Left renal cortex interstitium (tissue), 4 donors: ENCODE measurements around the gene INO80D. TPM values are rescaled to one million over a fixed set of nuclear protein-coding genes. Genes with fewer than 3 reads are reported as not detected.
"Not testable (repeated sequence)": the region's sequence is repeated elsewhere in the genome, so short reads cannot be mapped to it uniquely, and the experiment has no call there.

Experiments used
- DNase-seq, 4 donors: peaks; one replicate each; pipeline ENCODE4 v3.0.0-alpha.2; 2013; ENCODE audit warnings: low read depth in 4 of 4, low spot score in 2 of 4, missing footprints in 1 of 4
- polyA plus RNA-seq, 4 donors: library from polyadenylated mRNA; unstranded; fragments of 120-200 nt; gene quantifications; one replicate each; pipeline ENCODE4 v1.2.1, GENCODE V29; 2013; ENCODE audit not compliant: insufficient read length in 4 of 4

Gene INO80D
- polyA plus RNA-seq, 4 donors, result 7.8 to 13.0 (median 9.3) TPM

DNA sequence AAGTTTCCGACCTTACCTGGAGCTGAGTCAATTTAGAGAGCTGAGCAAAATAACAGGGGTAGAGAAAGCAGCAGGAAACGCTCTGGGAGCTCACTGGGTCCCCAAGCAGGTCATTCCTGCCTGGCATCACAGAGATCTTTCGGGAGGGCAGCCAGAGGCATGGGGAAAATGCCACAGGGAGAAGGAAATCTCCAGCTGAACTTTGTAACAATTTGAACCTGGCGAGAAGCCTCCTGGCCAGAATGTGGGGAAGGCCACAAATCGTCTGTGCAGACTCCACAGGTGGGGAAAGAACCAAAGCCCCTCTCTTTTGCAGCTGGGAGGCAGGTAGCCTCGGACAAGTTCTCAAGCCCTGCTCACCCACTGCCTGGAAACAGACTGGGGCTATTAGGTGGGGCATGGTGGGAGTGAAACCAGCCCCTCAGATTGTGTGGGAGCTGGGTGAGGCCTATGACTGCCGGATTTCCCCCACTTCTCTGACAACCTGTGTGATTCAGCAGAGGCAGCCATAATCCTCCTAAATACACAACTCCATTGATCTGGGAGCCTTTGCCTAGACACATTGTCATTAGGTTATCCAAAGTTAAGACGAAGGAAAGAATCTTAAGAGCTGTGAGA is 53.9 kb downstream of the INO80D start:
- DNase-seq, result no peak

GRCh38 chr2:206031162-206031784 is 54.7 kb downstream of the INO80D start:
- no peak for DNase-seq

- no peak for DNase-seq
Measured at GRCh38 chr2:206028101-206028500, 57.9 kb downstream of the INO80D start.

- no peak for DNase-seq
Measured at GRCh38 chr2:206023183-206023582, 62.8 kb downstream of the INO80D start.

DNA sequence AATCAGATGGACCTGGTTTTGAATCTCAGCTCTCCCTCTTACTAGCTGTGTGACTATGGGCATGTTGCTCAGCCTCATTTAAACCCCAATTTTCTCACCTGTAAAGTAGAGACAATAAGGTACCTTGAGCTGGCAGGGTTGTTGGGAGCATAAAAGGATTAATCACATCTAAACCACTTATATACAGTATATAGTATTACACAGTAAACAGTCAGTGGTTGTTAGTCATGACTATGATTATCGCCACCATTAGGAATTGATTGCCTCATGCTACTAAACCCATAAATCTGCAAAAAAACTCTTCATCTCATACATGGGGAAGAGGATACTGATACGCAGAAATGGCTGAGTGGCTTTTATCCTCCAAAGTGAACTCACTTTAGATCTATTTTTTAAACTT is 65.8 kb downstream of the INO80D start:
- DNase-seq, result no peak

GRCh38 chr2:206015746-206016145 is 70.2 kb downstream of the INO80D start:
- DNase-seq, result not testable (repeated sequence)

GRCh38 chr2:206011795-206012194 is 74.2 kb downstream of the INO80D start:
- DNase-seq, result no peak

DNA sequence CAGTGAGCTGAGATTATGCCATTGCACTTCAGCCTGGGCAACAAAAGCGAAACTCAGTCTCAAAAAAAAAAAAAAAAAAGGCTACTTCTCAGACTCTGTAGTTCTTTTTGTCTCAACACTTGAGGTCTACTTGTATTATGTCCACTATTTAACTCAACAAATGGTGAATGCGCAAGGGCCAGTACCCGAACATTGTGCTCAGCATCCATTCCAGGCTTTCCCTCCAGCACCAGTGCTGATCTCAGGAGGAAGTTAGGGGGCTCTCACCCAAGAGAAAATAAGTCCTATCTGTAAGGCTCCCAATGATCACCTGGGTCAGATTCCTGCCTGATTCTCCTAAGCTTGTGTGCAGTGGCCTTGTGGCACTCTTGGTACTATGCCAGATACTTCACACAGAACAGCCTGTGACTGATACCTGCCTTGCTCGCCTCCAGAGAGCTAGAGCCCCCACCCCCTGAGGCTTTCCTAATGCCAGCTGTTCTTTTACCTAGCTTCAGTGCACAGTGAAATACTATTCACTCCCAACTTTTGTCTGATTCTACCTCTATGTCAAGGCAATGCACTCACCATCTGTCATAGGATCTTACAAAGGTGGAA is 74.9 kb downstream of the INO80D start:
- DNase-seq, result no peak

- DNase-seq, result no peak
Measured at GRCh38 chr2:206004004-206004693, 81.8 kb downstream of the INO80D start.

DNA sequence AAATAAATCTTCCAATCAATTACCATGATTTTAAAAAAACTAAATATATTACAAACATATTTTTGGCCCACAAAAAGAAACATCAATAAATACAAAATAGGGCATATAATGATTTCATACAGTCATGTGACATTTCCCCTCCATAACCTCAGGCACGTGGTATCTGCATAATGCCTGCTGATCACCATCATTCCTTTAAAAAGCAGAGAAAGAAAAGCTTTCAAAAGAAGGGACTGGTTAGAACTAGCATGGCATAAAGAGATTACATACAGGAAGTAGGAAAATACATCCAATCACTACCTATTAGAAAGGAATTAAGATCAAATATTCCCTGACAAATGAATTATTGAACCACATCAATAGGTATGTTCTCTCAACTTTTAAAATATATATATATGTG is 83.5 kb downstream of the INO80D start:
- no peak for DNase-seq

DNA sequence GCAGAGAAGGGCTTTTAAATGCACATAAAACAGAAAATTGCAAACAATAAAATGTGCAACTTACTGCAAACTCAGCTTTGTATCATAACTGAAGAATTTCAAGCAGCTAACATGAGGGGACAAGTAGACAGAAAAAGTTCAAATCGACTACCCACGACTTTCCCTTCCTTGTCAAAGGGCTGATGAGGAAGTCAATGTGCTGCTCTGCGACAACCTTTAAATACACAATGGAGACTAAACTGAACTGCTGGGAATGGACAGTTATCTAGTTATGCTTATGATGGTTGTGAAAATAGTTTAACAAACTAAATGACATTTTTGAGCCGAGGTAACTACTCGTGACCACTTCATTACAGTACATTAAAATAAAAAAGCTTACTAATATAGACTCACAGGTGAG is 84.1 kb downstream of the INO80D start:
- DNase-seq, result no peak

- DNase-seq, result no peak
Measured at GRCh38 chr2:206000776-206001175, 85.2 kb downstream of the INO80D start.

DNA sequence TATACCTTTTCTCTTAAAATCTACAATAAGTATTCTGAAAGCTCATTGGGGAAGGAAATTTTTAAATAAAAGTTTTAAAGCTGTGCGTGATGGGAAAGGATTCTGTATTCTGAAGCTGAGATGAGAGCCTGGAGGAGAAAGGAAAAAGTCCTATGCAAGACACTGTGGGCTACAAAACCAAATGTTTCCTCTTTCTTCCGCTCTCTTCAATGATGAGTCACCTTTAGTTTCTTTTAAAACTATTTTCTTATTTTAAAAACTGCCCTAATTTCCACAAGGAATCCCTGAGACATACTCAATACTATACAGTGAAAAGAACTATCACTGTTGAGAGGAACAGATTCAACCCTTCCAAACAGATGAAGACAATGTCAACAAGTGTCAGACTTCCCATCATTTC is 87.4 kb downstream of the INO80D start:
- no peak for DNase-seq

DNA sequence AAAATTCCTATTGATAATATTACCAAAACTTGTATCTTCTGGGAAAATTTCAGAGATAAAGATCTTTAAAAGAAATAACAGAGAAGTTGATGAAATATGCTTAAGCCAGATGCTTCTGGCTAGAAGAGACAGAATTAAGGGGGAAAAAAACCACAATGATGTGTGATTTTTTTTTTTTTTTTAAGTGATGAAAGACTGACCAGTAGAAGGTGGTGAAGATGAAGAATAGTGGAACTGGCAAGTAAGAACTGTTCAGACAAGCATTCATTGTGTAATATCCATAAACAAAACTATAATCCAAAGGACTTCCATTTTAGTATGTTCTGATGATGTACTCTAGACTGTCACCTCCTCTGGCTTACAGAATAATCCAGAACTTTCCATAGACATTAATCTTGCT is 89.8 kb downstream of the INO80D start:
- DNase-seq, result no peak

DNA sequence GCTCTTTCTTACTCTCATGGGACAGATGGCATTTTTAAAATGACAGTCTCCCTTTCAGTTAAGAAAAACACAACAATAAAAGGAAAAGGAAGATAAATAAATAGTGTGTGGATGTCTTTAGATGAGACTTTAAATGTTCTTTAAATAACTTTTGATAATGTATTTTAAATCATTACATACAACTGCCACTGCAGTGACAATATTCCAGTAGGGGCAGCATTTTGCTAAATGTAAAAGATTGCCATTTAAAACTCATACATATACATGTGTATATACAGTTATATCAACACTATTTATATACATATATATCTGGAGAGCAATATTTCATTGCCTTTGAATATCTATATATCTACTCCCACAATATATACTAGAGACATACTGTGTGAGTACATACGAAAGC is 90.7 kb downstream of the INO80D start:
- DNase-seq, result no peak

DNA sequence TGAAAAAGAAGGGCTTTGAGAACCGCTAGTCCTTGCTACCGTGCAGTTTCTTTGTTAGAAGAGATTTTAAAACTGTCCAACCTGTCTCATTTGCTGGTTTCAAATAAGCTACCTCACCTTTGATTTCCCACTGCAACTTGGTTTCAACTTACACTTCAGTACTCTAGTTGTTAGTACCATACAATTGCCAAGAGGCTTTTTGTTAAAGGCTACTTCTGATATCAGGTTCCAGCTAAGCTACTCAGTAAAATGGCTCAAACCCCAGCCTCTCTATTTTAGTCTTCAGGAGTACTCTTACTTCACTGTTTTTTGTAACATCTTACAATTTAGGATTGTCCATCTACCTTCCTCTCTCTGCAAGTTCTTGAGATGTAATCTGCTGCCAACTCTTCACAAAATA is 91.6 kb downstream of the INO80D start:
- DNase-seq, result no peak

DNA sequence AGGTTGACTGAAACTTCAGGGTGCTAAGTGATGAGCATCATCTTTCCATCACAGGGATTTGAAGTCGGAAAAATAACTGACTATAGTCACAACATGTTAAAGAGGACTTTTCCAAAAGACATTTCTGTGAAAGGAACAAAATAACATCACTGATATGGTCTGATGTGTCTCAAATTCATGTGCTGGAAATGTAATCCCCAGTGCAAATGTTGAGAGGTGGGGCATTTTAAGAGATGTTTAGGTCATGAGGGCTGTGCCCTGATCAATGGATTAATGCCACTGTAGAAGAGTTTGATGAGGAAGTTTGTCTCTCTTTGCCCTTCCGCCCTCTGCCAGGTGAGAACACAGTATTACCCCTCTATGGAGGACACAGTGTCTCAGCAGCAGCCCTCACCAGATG is 95.9 kb downstream of the INO80D start:
- no peak for DNase-seq

GRCh38 chr2:205989271-205990071 is 96.5 kb downstream of the INO80D start:
- DNase-seq, result peak in 1 of 4 donors; percentile 24

DNA sequence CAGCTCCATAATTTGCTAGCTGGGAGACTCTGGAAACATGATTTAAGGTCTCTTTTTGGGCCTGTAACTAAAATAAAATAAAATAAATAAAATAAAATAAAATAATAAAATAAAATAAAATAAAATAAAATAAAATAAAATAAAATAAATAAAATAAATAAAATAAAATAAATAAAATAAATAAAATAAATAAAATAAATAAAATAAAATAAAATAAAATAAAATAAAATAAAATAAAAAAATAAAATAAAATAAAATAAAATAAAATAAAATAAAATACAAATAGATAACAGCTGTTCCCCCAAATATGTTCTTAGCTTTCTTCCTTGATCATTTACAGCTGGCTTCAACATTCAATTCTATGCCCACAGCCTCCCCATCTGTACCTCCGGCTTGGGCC is 97.3 kb downstream of the INO80D start:
- not testable (repeated sequence) for DNase-seq

DNA sequence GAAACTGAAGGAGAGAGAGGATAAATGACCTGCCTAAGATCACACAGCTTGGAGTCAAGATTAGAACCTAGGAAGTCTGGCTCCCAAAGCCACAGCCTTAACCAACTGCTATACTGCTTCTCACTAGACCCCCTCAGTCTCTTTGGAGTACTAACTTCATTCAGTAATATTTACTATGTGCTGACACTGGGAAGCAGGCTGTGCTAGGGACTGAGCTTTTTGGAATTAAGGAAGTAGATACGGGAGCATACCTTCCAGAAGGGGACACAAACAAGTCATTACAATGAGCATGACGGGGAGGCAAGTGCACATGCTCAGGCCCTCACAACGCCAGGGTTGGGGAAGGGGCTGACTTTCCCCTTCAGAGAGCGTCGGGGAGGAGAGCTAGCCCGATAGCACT is 97.7 kb downstream of the INO80D start:
- DNase-seq, result no peak

DNA sequence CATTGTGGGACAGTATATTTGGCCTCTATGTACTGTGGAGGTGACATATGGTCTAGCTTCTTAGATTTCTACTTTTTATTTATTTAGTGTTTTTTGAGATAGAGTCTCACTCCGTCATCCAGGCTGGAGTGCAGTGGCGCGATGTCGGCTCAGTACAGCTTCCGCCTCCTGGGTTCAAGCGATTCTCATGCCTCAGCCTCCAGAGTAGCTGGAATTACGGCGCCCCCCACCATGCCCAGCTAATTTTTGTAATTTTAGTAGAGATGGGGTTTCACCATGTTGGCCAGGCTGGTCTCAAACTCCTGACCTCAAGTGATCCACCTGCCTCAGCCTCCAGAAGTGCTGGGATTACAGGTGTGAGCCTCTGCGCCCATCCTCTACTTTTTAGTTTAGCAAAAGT is 99.6 kb downstream of the INO80D start:
- not testable (repeated sequence) for DNase-seq
